Mesendoderm (in vitro differentiated cells): Measurements from ENCODE around the gene PHYHD1.
A peak's percentile ranks its signal among the peaks of the same experiment; 100 is the strongest.
"Not testable (repeated sequence)": the region's sequence is repeated elsewhere in the genome, so short reads cannot be mapped to it uniquely, and the experiment has no call there.

Experiments used
- DNase-seq: peaks from one replicate; pipeline ENCODE4 v3.0.0; 2013
- H2AK5ac ChIP-seq: 2 replicates; pipeline ENCODE4 v1.6.1; 2013; ENCODE audit warnings: low read length, inconsistent platforms
- H2BK120ac ChIP-seq: 2 replicates; pipeline ENCODE4 v1.6.1; 2013; ENCODE audit warnings: low read depth, mild to moderate bottlenecking, low read length, moderate library complexity, mixed read lengths
- H2BK15ac ChIP-seq: replicated peaks from 2 replicates; pipeline ENCODE4 v1.6.1; 2013; ENCODE audit warnings: low read depth, mild to moderate bottlenecking, moderate library complexity
- H2BK5ac ChIP-seq: 2 replicates; pipeline ENCODE4 v1.6.1; 2013; ENCODE audit warnings: low read length, inconsistent platforms
- H3K18ac ChIP-seq: 2 replicates; pipeline ENCODE4 v1.6.1; 2013; ENCODE audit warnings: mild to moderate bottlenecking, low read length, mixed read lengths
- H3K23ac ChIP-seq: one replicate; pipeline ENCODE4 v1.6.1; 2013; ENCODE audit warnings: low read length
- H3K27ac ChIP-seq: 2 replicates; pipeline ENCODE4 v1.5.1; 2013; ENCODE audit warnings: low read depth, mild to moderate bottlenecking, inconsistent platforms, low read length, moderate library complexity
- H3K27me3 ChIP-seq: 2 replicates; pipeline ENCODE4 v1.6.1; 2013; ENCODE audit warnings: low read length, control low read depth, mild to moderate bottlenecking, inconsistent platforms; ENCODE audit not compliant: insufficient read depth, poor library complexity
- H3K36me3 ChIP-seq: 2 replicates; pipeline ENCODE4 v1.6.1; 2013; ENCODE audit warnings: low read length, inconsistent platforms; ENCODE audit not compliant: control insufficient read depth, insufficient read depth
- H3K4ac ChIP-seq: one replicate; pipeline ENCODE4 v1.6.1; 2013; ENCODE audit warnings: low read depth, mild to moderate bottlenecking, low read length, moderate library complexity
- H3K4me1 ChIP-seq: 2 replicates; pipeline ENCODE4 v1.6.1; 2013; ENCODE audit warnings: low read depth, low read length, inconsistent platforms; ENCODE audit not compliant: control insufficient read depth
- H3K4me2 ChIP-seq: 2 replicates; pipeline ENCODE4 v1.6.1; 2013; ENCODE audit warnings: low read length
- H3K4me3 ChIP-seq: 2 replicates; pipeline ENCODE4 v1.5.1; 2013; ENCODE audit warnings: mild to moderate bottlenecking, low read length
- H3K56ac ChIP-seq: one replicate; pipeline ENCODE4 v1.6.1; 2013; ENCODE audit warnings: low read length
- H3K79me1 ChIP-seq: 2 replicates; pipeline ENCODE4 v1.6.1; 2013; ENCODE audit warnings: low read length, inconsistent platforms
- H3K79me2 ChIP-seq: 2 replicates; pipeline ENCODE4 v1.6.1; 2013; ENCODE audit warnings: mild to moderate bottlenecking, low read length; ENCODE audit not compliant: control insufficient read depth, insufficient read depth
- H3K9ac ChIP-seq: 2 replicates; pipeline ENCODE4 v1.6.1; 2013; ENCODE audit warnings: low read length, inconsistent platforms
- H4K5ac ChIP-seq: one replicate; pipeline ENCODE4 v1.6.1; 2013; ENCODE audit warnings: low read length
- H4K8ac ChIP-seq: one replicate; pipeline ENCODE4 v1.6.1; 2013; ENCODE audit warnings: low read depth, mild to moderate bottlenecking, control low read depth, low read length, moderate library complexity
- WGBS: extraction: QIAGEN DNeasy Blood & Tissue Kit; methylation state at CpG from one replicate; pipeline ENCODE4 v1.1.7; 2013; ENCODE audit warnings: low lambda C conversion rate, missing lambda C conversion rate; ENCODE audit not compliant: insufficient coverage; ENCODE audit errors: extremely low coverage; 5-methylcytosine and 5-hydroxymethylcytosine counted together

Gene PHYHD1

GRCh38 chr9:128940271-128940921 lies 19.6 kb downstream of the PHYHD1 start:
- H3K4me2 ChIP-seq, result no peak overlapping the region
- no peak overlapping the region for H4K5ac ChIP-seq
- no peak overlapping the region for H2BK5ac ChIP-seq
- H3K9ac ChIP-seq, result no peak overlapping the region
- no CpG with 5 or more reads among the region's 15 CpGs for WGBS
- no peaks in the 10 kb centered on the region for H3K79me2 ChIP-seq
- no peaks in the 10 kb centered on the region for H3K79me1 ChIP-seq
- no peak for DNase-seq
- H3K4me3 ChIP-seq, result no peak overlapping the region
- no peaks in the 10 kb centered on the region for H3K36me3 ChIP-seq
- no peak overlapping the region for H3K4ac ChIP-seq
- H4K8ac ChIP-seq, result no peak overlapping the region
- H3K27ac ChIP-seq, result no peak overlapping the region
- H2BK120ac ChIP-seq, result no peak overlapping the region
- no peak overlapping the region for H3K18ac ChIP-seq
- H3K23ac ChIP-seq, result no peak overlapping the region
- no peaks in the 10 kb centered on the region for H3K4me1 ChIP-seq
- no peak overlapping the region for H2AK5ac ChIP-seq
- H3K27me3 ChIP-seq, result no peaks in the 10 kb centered on the region
- no peak overlapping the region for H3K56ac ChIP-seq
- no peak overlapping the region for H2BK15ac ChIP-seq

DNA sequence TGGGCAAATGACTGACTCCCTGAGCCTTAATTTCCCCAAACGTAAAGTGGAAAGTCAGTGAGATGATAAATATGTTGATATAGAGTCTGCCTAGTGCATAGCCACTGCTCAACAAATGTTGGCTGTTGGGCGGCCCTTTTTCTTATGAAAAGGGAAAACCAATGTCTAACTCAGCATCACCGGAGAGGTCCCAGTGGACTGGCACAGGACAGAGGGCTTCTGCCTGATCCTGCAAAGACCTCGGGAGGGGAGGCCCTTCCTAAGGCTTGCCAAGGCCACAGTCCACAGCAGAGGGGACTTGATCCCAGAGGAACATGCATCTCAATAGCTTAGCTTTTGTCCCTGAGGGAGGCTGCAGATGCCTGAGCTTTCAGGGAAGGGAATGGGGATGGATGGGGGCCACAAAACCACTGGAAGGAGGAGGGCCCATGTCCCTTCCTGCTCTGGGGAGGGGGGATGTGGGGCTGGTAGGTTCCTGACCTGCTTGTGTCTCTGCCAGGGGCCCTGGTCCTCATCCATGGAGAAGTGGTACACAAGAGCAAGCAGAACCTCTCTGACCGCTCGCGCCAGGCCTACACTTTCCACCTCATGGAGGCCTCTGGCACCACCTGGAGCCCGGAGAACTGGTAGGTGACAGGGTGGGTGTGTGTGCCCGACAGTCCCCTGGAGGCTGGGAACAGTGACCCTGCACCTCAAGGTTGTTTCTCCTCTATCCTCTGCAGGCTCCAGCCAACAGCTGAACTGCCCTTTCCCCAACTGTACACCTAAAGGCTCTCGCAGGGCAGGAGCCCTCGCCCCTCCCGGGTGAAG lies 20.4 kb downstream of the PHYHD1 start:
- Histone ChIP-seq H3K23ac (no peak overlapping the region), H3K18ac (no peak overlapping the region), H3K27me3 (no peaks in the 10 kb centered on the region), H2BK15ac (no peak overlapping the region), H3K4ac (no peak overlapping the region), H4K5ac (no peak overlapping the region), H3K9ac (no peak overlapping the region), H3K27ac (no peak overlapping the region), H2AK5ac (no peak overlapping the region), H4K8ac (no peak overlapping the region), H3K56ac (no peak overlapping the region), H3K79me2 (peaks cover 4% of the 10 kb centered on the region), H3K79me1 (peaks cover 7% of the 10 kb centered on the region), H3K36me3 (no peaks in the 10 kb centered on the region), H2BK5ac (no peak overlapping the region), H3K4me2 (no peak overlapping the region), H2BK120ac (no peak overlapping the region), H3K4me1 (no peaks in the 10 kb centered on the region), H3K4me3 (no peak overlapping the region)
- WGBS, result no CpG with 5 or more reads among the region's 12 CpGs
- no peak for DNase-seq

DNA sequence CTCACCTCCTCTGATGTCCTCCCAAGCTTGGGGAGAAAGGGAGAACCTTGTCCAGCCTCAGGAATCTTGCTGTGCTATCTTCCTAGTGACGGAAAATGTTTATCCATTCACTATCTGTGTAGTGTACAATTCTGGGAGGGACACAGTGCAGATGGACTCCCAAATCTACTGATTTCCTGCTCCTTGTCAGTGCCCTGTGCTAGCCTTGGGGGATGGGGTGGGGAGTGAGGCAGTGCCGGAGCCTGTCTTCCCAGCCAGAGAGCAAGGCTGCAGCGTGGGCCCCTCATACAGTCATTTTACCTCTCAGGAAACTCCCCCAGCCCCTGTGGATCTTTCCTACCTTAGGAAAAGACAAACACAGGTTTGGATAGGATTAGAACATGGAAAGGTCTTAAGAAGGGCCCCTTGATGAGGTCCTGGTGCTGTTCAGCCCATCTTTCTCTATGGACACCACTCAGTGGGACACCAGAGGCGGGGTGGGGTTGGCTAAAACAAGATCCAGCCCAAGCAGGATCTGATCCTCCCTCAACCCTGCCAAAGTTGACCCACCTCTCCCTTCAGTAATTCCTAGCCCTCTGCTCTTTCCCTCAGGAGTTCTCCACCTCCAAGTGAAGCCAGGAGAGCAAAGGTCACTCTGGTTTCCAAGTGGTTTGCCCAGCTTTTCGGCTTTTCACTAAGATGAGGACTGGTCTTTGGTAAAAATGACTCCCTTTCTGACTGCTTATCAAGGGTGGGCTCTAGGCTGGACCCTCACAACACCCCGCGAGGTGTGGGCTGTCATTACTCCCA lies 23.2 kb downstream of the PHYHD1 start:
- peaks cover 5% of the 10 kb centered on the region for H3K4me1 ChIP-seq
- H3K56ac ChIP-seq, result no peak overlapping the region
- H3K79me1 ChIP-seq, result peaks cover 18% of the 10 kb centered on the region
- WGBS, result no CpG with 5 or more reads among the region's 7 CpGs
- H3K9ac ChIP-seq, result no peak overlapping the region
- no peak overlapping the region for H2AK5ac ChIP-seq
- no peak for DNase-seq
- H3K79me2 ChIP-seq, result peaks cover 15% of the 10 kb centered on the region
- no peak overlapping the region for H3K4ac ChIP-seq
- H2BK5ac ChIP-seq, result no peak overlapping the region
- no peak overlapping the region for H3K4me3 ChIP-seq
- no peak overlapping the region for H3K27ac ChIP-seq
- no peaks in the 10 kb centered on the region for H3K27me3 ChIP-seq
- no peak overlapping the region for H3K23ac ChIP-seq
- H2BK120ac ChIP-seq, result no peak overlapping the region
- no peak overlapping the region for H4K8ac ChIP-seq
- no peak overlapping the region for H3K18ac ChIP-seq
- H3K4me2 ChIP-seq, result no peak overlapping the region
- H3K36me3 ChIP-seq, result no peaks in the 10 kb centered on the region
- no peak overlapping the region for H4K5ac ChIP-seq
- H2BK15ac ChIP-seq, result no peak overlapping the region

DNA sequence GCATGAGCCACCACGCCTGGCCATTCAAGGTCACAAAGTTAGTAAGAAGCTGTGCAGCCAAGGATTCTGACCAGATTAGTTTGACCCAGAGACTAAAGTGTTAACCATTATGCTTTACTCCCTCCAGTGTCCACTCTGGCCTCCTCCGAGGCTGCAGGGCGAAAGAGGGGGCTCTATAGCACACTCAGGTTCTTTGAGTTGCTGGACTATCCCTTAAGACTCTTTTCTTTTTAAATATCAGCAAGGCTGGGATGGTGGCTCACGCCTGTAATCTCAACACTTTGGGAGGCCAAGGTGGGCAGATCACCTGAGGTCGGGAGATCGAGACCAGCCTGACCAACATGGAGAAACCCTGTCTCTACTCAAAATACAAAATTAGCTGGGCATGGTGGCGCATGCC lies 24.2 kb downstream of the PHYHD1 start:
- H4K5ac ChIP-seq, H3K27me3 ChIP-seq, H3K23ac ChIP-seq: not testable (repeated sequence)

DNA sequence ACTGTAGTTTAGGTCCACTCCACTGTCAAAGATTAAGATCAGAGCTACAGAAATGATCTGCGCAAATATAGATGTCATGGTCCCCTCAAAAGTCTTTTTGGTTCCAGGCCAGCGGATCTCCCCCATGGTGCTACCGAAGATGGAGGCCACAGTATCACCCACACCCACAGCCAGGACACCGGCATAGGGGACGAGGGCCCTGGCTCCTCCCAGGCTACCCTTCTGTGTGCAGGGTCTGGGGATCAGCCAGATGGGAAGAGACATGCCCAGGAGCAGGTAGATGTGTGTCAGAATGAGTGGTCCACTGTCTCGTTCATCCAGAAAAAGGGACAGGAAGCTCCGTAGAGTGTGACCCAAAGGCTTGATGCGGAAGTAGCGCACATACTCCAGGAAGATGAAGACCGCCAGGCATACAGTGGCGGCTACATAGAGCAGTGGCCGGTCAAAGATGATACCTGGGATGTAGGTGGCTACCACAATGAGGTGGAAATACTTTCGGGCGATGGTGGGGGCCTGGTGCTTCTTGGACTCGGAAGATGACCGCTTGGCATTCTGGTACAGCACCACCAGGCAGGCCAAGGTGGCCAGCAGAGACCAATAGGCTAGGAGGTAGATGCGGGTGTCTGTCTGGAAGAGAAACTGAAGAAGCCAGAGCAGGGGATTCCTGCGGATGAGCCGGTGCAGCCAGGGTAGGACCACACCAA lies 25.2 kb downstream of the PHYHD1 start:
- Histone ChIP-seq H3K18ac (no peak overlapping the region), H3K27ac (no peak overlapping the region), H2BK15ac (no peak overlapping the region), H2BK5ac (no peak overlapping the region), H4K8ac (no peak overlapping the region), H3K4me2 (no peak overlapping the region), H2BK120ac (no peak overlapping the region), H3K79me2 (peaks cover 15% of the 10 kb centered on the region), H3K56ac (peak overlapping the region; percentile 94), H3K4me3 (no peak overlapping the region), H3K4ac (no peak overlapping the region), H3K9ac (no peak overlapping the region), H3K4me1 (peaks cover 5% of the 10 kb centered on the region), H3K23ac (no peak overlapping the region), H2AK5ac (no peak overlapping the region), H3K36me3 (no peaks in the 10 kb centered on the region), H3K27me3 (no peaks in the 10 kb centered on the region), H3K79me1 (peaks cover 19% of the 10 kb centered on the region), H4K5ac (no peak overlapping the region)
- no peak for DNase-seq
- no CpG with 5 or more reads among the region's 19 CpGs for WGBS

More for the DNA sequence above, 24.2 kb downstream of the PHYHD1 start:
- no CpG with 5 or more reads among the region's 7 CpGs for WGBS
- H3K4me2 ChIP-seq, H3K56ac ChIP-seq, H3K36me3 ChIP-seq, H2BK5ac ChIP-seq, H2AK5ac ChIP-seq, DNase-seq, H3K4me3 ChIP-seq, H2BK15ac ChIP-seq, H3K4ac ChIP-seq, H3K4me1 ChIP-seq, H2BK120ac ChIP-seq, H3K9ac ChIP-seq, H3K18ac ChIP-seq, H4K8ac ChIP-seq, H3K27ac ChIP-seq: not testable (repeated sequence)
- Histone ChIP-seq H3K79me2 (peaks cover 15% of the 10 kb centered on the region), H3K79me1 (peaks cover 19% of the 10 kb centered on the region)
